ENCODE results near the gene MTPN.

- TF ChIP-seq POLR2A (IDR thresholded peaks at IDR 0.05) (no peak), CTCF (IDR thresholded peaks at IDR 0.05 in 4 of 5, conservative IDR thresholded peaks at IDR 0.05 in 1 of 5) (no peak)
These were observed 99.4 kb downstream of the MTPN start for GRCh38 chr7:135877805-135878204.

All from gastrocnemius medialis (tissue), 4 donors.